Dermis microvascular lymphatic vessel endothelial cell (primary cell): ENCODE data around the gene HLA-DPA1. TPM values are rescaled to one million over a fixed set of nuclear protein-coding genes. Genes with fewer than 3 reads are reported as not detected.
"Not testable (repeated sequence)": the region's sequence is repeated elsewhere in the genome, so short reads cannot be mapped to it uniquely, and the experiment has no call there.

Experiments
- DNase-seq, 2 donors: peaks; one replicate each; pipeline versions ENCODE4 v3.0.0 to v3.0.0-alpha.2; 2010; ENCODE audit warnings: low read depth in 2 of 2
- total RNA-seq: library from RNA; depleted of rRNA; stranded (reverse); fragments of >200 nt; gene quantifications from 2 replicates; pipeline ENCODE4 v1.2.1, GENCODE V29; 2014

Gene HLA-DPA1
- total RNA-seq = 3.2 and 6.3 TPM in 2 replicates

DNA sequence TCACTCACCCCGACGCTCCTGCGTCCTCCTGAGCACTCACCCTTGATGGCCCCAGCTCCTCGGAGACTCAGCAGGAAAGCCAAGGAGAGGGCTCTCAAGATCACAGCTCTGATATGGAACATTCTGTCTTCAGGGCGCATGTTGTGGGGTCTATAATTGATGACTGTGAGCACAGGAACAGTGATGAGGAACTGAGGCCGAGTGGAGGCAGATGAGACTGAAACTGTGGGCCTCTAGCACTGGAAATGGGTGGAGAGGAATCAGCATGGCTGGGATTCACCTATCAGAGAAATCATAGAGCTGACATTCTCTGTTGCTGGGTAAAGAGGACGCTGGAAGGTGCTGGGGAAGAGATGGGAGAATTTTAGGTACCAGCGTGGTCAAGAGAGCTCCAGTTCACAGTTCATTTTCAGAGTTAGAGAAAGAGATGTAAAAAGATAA lies at the start of gene HLA-DPA1:
HLA-DPA1 (minus strand) TSS at position 219 of the 441 bp plus-strand sequence.
- DNase-seq = no peak

DNA sequence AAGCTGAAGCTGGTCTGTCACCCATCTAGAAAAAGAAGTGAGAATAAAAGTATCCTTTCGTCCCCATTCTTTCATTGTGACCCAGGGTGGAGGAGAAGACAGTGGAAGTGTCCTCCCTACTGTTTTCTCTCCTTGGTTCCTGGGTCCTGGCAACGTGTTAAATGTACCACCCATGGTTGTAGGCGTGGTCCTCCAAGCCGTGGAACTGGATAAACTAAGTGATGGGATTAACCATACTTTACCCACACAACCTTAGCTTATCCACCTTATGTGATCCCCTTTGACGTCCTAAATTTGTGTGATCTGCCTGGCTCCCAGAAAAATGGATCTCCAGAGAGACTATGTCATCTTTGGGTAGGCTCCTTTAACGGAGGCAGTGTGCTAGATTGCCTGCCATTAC lies 49.7 kb upstream of the HLA-DPA1 start:
- no peak for DNase-seq

DNA sequence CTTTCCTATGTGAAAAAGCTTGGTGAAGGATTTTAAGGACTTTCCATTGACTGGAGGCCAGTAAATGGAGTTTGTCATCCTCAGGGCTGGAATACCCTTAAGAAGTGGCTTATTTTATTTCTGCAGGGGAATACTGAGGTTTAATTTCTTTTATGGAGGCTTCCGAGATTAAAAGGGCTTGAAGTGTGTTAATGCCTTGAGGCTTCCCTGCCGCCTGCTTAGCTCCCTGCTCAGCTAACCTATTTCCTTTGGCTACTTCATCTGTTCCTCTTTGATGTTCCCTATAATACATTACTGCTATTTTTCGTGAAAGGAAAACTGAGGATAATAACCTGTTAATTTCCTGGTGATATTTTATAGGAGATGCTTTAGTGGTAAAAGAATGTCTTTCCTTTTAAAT lies 46.6 kb upstream of the HLA-DPA1 start:
- DNase-seq = no peak

DNA sequence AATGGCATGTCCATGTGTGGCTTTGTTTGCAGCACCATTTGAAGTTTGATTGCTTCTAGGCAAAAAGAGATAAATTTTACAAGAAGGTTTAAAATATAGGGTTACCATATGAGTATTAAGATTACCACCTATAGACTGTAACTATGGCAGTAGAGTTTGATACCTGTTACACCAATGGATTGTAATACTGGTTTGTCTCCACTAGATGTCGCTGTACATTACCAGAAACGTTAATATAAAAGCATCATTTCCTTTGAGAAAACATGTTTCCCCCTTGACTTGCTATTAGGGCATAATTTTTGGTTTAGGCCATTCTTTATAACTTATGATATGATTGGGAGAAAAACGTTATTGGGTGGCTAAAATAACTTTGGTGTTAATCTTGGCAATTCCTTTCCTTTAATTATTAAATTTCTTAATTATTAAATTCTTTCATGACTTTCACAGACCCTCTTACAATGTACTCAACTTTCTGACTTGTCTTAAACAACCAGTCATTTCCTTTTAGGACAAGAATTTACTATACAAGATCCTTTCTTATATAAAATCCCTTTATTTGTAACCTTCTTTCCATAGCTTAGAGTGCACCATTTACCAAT lies 45.2 kb upstream of the HLA-DPA1 start:
- peak; percentile 35 to 59 for DNase-seq

DNA sequence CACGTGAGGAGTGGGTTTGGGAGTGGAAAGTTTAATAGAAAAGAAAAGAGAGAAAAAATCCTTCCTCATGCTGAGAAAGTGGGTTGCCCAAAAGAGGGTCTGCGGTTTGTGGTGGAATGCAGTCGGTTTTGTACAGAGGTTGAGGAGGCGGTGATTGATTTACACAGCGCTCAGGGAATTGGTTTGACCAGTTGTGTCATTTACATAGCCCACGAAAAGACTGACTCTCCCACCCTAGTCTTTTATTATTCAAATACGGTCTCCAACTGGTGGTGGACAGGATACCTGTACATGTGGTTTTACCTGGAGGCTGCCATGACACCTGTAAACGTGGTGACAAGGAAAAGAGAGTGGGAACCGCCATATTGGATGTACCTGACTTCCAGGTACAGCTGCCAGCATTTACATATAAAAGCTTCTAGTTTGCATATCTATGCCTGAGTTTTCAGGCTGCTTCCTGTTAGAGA lies 44.4 kb upstream of the HLA-DPA1 start:
- DNase-seq = no peak

DNA sequence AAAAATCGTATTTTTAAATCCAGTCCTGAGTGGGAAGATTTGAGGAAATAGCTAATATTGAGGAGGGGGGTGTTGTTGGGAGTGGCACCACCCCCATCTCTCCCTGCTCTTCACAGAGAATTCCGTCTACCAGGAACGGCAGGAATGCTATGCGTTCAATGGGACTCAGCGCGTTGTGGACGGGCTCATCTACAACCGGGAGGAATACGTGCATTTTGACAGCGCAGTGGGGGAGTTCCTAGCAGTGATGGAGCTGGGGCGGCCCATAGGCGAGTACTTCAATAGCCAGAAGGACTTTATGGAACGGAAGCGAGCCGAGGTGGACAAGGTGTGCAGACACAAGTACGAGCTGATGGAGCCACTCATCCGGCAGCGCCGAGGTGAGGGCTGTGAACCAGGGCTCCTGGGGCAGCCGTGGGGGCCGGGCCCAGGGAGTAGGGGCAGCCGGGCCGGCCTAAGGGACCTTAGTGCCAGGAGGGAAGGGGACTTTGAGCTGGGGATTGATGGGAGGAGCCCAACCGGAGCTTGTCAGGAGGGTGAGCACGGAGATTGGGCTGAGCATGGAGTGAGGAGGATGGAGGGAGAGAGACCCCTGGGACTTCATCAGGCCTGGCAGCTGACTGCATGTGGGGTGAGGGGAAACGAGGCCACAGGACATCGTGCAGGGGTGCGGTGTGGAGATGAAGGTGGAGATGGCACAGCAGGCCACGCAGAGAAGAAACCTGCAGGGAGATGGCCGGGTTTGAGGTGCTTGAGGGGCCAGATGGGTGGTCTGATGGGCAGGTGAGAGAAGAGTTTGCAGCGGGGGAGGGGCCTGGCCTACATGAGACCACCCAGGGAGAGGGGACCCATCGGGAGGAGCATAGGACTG lies 43.6 kb upstream of the HLA-DPA1 start:
- no peak for DNase-seq

DNA sequence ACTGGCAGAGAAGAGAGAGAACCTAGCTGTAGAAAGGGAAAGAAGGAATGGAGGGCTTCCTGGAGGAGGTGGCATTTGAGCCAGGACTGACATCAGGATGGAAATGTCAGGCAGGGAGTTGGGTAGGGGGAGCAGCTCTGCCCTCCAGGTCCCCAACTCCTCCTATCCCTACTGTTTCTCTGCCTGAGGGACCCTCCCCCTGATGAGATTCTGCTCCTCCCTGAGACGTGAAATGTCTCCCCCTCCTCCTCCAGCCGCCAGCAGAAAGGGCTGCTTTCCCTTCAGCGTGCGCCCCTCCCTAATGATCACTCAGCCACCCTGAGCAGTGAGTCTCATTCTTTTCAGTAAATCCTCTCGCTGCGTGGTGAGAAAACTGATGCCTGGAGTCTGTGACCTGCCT lies 43.0 kb upstream of the HLA-DPA1 start:
- DNase-seq = no peak

DNA sequence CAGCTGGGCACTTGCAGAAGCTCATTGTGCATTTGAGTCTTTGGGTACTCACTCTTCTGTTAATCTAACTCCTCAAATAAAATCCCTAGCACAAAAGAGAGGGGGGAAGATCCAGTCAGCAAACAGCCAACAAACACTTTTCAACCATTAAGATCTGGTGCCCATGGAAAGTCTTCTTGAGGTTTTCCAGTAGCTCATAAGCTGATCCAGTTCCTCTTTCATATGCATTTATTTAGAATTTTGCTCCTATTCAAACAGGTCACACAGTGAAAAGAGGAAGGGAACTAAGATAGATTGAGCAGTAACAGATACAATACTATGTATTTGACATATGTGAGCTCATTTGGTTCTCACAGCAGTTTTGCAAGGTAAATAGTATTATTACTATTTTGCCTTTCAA lies 41.0 kb upstream of the HLA-DPA1 start:
- no peak for DNase-seq

DNA sequence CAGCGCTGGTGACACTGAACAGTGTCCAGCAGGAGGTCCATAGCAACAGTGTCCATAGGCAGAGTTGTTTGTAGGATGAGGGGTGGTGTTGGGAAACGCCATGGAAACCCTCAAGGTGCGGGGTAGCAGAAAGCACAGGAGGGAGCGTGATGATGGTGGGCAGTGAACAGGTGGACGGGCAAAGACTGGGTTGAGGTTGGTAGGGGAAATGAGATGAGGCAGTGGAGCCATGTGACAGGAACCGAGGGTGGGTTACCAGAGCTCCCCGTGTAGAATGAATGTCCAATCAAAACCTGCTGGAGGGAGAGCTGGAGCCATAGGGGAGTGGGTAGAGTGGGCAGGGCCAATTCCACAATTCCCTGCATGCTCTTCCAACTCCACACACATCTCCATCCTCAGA lies 40.3 kb upstream of the HLA-DPA1 start:
- DNase-seq = no peak

DNA sequence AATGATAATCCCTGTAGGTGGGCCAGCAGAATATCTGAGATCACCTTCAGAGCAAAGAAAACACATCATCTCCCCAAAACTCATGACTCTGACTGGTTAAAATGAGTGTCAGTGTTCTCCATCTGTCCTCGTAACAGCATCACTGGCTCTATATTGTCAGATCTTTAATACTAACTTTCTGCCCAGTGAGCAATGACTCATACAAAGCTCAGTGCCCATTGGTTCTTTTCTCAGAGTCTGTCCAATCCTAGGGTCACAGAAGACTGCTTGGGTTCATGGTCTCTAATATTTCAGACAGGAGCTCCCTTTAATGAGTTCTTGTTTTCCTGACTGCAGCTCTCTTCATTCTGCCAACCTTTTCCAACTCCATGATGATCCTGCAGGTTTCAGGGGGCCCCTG lies 38.7 kb upstream of the HLA-DPA1 start:
- peak; percentile 30 to 64 for DNase-seq

DNA sequence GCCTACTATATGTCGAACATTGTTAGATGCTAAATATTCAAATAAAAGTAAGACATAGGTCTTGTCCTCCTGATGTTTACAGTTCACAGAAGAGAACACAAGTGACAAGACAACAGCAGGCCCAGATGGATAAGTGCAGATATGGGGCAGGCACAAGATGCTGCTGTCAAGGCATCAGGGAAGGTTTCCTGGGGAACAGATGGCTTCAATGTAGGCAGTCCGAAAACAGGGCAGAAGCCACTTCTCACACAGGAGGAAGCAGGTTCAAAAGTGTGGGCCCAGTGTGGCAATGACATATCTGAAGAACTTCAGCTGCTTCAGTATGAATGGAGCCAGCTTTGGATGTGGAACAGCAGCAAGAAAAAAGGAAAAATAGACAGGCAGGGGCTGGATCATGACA lies 34.9 kb upstream of the HLA-DPA1 start:
- no peak for DNase-seq

DNA sequence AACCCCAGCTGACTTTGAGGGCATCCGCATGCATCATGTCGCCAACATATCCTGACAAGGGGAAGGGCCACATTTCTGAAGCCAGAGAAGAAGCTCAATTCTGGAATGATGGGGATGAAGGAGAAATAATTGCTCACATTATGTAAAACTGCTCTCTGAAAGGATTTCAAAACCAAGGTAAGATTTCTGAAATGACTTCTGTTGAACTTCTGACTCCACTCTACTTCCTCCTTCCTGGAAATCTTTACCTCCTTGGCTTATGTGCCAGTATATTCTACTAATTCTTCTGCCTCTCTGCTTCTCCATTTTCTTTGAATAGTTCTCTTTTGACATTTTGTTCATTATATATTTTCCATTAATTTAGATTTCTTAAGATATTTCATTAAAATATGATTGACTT lies 34.2 kb upstream of the HLA-DPA1 start:
- DNase-seq = no peak

DNA sequence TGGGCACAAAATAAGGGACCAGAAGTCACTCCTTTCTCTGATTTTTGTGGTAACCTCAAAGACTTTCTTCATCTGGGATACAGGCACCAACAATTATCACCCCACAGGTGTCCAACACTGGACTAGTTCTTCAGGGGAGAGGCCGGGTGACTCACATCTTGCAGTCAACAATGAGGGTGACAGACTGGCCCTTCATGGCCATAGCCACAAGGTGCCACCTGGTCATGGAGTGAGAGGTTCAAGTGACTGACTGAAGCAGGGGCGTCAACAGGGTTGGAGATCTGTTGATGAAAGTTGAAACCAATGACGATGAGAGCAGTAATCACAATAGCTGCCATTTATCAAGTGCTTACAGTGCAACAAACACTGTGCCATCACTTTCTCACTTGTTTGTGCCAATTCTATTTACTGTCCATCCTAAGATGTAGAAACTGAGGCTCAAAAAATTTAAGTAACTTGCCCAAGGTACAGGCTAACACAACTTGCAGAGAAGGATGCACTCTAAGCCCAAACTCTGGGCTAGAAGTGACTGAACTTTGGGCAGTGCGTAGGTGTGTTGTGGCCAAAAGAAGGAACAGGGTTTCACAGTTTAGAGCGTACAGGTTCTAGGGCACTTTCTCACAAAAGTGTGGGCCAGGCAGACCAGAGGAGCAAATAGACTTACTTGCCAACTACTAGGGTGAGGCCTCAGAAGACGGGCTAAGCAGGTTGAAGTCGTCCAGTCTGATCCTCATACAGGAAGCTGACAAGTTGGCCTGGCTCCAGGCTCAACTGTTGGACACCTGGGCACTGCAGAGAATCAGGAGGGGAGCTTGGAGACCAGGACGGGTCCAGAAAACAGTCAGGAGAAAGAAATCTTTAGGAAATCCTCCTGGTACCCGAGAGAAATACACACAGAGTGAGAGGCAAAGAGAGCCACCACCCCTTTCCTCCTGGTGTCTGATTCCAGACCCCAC lies 32.7 kb upstream of the HLA-DPA1 start:
- DNase-seq = no peak

DNA sequence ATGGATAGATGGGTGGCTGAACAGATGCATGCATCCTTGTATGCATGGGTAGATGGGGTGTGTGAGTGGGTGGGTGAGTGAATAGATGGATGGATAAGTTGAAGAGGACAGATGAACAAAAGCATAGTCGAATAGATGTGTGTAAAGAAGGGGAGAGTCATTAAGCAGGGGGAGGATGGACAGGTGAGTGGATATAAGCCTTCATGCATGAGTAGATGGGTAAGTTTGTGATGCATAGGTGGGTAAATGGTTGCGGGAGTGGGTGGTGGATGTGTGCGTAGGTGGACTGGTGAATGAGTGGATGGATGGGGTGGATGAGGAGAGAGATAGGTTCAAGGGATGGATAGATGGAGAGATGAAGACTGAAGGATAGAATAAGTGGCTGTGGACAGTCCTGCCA lies 31.9 kb upstream of the HLA-DPA1 start:
- DNase-seq = no peak

DNA sequence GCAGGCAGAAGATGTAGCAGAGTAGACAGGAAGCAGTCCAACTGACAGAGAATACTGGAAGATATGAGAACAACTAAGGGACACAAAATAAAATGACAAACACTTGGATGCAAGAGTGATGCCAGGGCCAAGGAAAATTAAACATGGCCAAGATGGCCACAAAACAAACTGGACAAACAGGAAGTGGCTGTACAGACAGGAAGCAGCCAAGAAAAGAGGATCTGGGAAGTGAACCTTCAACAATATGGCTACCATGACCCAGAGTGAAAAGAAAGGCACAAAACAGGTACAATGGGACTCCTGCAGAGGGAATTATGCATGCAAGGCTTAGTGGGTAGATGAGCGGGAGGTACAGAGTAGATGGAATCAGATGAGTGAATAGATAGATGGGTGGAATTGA lies 31.4 kb upstream of the HLA-DPA1 start:
- DNase-seq = no peak

DNA sequence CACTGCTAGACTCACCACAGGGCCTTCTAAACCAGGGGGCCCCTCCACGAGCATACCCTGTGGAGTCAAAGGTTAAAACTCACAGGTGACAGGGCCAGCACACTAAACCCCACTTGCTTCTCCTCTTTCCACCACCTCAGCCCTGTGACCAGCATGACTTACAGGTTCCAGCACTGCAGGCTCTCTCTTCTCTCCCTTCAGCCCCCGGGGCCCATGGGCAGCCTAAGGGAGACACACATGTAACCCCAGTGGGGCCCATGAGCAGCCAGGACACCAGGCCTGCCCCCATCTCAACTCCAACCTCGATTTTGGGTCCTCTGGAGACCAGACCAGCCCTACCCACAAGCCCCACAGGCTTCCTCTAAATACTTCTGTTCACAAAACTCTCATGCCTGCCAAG lies 30.3 kb upstream of the HLA-DPA1 start:
- DNase-seq = no peak

DNA sequence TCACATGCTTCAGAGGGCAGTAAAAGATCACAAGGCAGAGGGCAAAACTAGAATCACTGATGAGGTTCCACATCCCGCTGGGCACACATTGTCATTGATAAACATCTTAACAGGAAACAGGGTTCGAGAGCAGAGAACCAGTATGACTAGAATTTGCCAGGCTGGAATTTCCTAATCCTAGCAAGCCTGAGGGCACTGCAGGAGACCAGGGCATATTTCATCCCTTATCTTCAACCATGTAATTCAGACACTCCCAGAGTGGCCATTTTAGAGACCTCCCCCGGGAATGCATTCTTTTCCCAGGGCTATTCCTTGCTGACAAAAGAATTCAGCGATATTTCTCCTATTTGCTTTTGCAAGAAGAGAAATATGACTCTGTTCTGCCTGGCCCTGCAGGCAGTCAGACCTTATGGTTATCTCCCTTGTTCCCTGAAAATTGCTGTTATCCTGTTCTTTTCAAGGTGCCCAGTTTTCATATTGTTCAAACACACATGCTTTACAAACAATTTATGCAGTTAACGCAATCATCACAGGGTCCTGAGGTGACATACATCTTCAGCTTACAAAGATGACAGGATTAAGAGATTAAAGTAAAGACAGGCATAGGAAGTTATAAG lies 27.8 kb upstream of the HLA-DPA1 start:
- DNase-seq = not testable (repeated sequence)

DNA sequence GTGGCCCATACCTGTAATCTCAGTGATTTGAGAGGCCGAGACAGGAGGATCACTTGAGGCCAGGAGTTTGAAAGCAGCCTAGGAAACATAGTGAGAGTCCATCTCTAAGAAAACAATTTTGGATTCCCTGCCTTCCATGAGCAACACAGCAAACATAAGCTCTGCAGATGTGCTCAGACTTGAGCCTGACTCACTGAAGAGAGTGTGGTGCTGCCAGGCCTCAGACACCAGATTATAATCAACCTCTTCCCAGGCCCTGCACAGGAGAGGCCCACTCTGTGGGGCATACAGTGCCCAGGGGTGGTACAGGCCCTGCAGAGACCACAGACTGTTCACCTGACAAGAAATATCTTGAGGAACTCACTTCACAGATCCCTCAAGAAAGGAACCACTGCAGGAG lies 22.2 kb upstream of the HLA-DPA1 start:
- no peak for DNase-seq

DNA sequence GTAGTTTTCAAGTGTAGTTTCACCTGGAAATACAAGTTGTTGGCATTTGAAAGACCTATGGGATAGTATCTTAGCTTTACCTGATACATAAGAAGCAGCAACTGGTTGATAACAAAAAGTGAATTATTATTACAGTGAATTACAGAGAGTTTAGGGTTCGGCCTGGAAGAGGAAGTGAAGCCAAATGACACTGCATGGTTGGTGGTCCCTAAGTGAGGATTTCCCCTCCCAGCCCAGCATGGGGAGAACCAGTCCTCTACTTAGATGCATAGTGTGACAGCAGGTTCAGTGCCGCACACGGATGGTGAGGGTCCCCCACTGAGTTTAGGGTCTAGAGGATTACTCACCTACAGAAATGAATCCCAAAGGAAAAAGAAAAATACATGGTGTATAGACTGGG lies 20.4 kb upstream of the HLA-DPA1 start:
- no peak for DNase-seq

DNA sequence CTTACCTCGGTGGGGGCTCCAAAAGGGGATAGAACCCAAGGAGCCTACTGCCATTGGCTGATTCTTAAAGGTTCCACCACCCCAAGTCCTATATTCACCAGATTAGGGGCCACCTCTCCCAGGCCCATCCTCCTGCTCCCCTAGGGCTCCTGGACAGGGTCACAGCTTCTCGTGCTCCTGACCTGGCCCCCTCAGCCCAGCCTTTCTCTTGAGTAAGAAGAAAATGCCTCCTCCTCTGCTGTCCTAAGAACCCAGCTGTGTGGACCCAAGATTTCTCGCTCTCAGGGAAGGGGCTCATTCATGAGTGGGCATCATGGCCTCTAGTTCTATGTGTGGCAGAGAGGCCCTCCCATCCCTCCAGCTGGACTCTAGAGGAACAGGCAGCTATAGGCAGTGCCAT lies 18.9 kb upstream of the HLA-DPA1 start:
- DNase-seq = no peak

DNA sequence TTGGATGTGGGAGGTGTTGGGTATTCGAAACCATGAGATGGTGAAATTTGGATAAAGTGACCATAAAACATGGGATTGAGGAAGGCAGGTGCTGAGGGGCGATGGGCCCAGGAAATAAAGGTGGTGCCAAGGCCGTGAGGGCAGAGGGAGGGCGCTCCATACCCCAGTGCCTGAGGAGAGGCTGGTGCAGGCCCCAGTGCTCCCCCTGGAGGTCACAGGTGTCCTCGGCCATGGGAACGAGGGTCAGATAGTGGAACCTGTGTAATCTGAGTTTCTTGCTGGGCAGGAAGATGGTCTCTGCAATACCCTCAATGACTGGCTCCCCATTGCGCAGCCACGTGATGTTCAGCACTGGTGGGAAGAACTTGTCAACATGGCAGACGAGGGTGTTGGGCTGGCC lies 18.5 kb upstream of the HLA-DPA1 start:
- DNase-seq = peak in 1 of 2 donors; percentile 21
